GM19351 (cell line): ENCODE measurements around the gene GIT1.

Experiments used
- ATAC-seq: cut with Tn5 transposase; IDR thresholded peaks from one replicate; pipeline ENCODE4 v1.9.1; 2021; ENCODE audit warnings: mild to moderate bottlenecking, moderate library complexity; ENCODE audit not compliant: unreplicated experiment

The GIT1 gene

GRCh38 chr17:29589524-29590410, at the start of gene GIT1:
TSS of gene GIT1 (minus strand) at chr17:29589648. CDS start at chr17:29589378, 270 bp downstream.
- ATAC-seq = peak; percentile 55

GRCh38 chr17:29633886-29634285, 44.4 kb upstream of the GIT1 start:
- ATAC-seq = no peak

- ATAC-seq = no peak
These were observed 41.3 kb upstream of the GIT1 start for GRCh38 chr17:29630630-29631193.

- ATAC-seq = no peak
These were observed 40.4 kb upstream of the GIT1 start for GRCh38 chr17:29629839-29630238.

GRCh38 chr17:29628644-29629043, 39.2 kb upstream of the GIT1 start:
- ATAC-seq = no peak

- ATAC-seq = no peak
These were observed 38.5 kb upstream of the GIT1 start for GRCh38 chr17:29627951-29628350.

GRCh38 chr17:29625037-29625750, 35.7 kb upstream of the GIT1 start:
- no peak for ATAC-seq

GRCh38 chr17:29624586-29624985, 35.1 kb upstream of the GIT1 start:
- no peak for ATAC-seq

- no peak for ATAC-seq
These were observed 33.8 kb upstream of the GIT1 start for GRCh38 chr17:29623283-29623647.

GRCh38 chr17:29622337-29623282, 33.2 kb upstream of the GIT1 start, which contains the start of gene CORO6:
TSS of gene CORO6 (minus strand) at chr17:29622912. CDS start at chr17:29621421, 1,491 bp downstream.
- ATAC-seq = no peak

- ATAC-seq = no peak
These were observed 32.3 kb upstream of the GIT1 start for GRCh38 chr17:29621751-29622194.

GRCh38 chr17:29620779-29621500, 31.5 kb upstream of the GIT1 start:
- no peak for ATAC-seq

GRCh38 chr17:29620271-29620670, 30.8 kb upstream of the GIT1 start:
- ATAC-seq = no peak

GRCh38 chr17:29619251-29619650, 29.8 kb upstream of the GIT1 start:
- no peak for ATAC-seq

GRCh38 chr17:29618272-29619065, 29.0 kb upstream of the GIT1 start:
- ATAC-seq = no peak

GRCh38 chr17:29617481-29618271, 28.2 kb upstream of the GIT1 start:
- peak; percentile 3 for ATAC-seq

- peak; percentile 54 for ATAC-seq
These were observed 27.7 kb upstream of the GIT1 start for GRCh38 chr17:29617125-29617480.

- ATAC-seq = no peak
These were observed 27.0 kb upstream of the GIT1 start for GRCh38 chr17:29616300-29617048.
